ENCODE data around the gene UTS2R.

The UTS2R gene

DNA sequence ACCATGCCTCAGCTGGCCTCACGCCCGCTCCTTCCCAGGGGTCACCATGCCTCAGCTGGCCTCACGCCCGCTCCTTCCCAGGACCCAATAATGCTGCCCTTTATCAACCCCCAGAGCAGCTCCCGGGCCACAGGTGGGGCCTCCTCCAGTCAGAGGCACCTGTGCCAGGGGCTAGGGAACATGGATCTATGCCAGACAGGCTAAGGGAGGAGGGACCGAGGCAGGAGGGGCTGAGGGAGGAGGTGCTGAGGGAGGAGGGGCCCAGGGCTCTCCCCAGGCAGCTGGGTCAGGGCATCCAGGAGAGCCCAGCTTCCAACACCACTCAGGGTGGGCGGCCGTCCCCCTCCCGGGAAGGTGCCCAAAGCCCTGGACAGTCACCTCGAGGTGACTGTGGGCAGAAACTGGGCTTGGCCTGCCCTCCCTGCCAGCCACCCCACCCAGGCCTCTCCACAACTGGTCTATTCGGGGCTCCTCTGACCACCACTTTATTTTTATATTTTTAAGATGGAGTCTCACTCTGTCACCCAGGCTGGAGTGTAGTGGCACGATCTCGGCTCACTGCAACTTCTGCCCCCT is 19.4 kb downstream of the UTS2R start:
- Histone ChIP-seq H3K4me3 (ENCODE audit: low read length) (no peak overlapping the region), H3K9ac (ENCODE audit: low read depth, low read length) (no peak overlapping the region), H3K27me3 (ENCODE audit: insufficient read depth, low read length) (no peaks in the 10 kb centered on the region), H3K9me3 (ENCODE audit: insufficient read depth, low read depth, low read length) (no peaks in the 10 kb centered on the region), H3K27ac (ENCODE audit: low read length) (no peak overlapping the region), H3K36me3 (ENCODE audit: insufficient read depth, low read depth, low read length) (no peaks in the 10 kb centered on the region; the same call in none of the 2 replicates), H3K4me1 (ENCODE audit: insufficient read depth, low read length) (no peaks in the 10 kb centered on the region)

- Histone ChIP-seq H3K9ac (ENCODE audit: low read depth, low read length) (no peak overlapping the region), H3K9me3 (ENCODE audit: insufficient read depth, low read depth, low read length) (no peaks in the 10 kb centered on the region), H3K27me3 (ENCODE audit: insufficient read depth, low read length) (no peaks in the 10 kb centered on the region), H3K4me3 (ENCODE audit: low read length) (no peak overlapping the region), H3K4me1 (ENCODE audit: insufficient read depth, low read length) (no peaks in the 10 kb centered on the region), H3K27ac (ENCODE audit: low read length) (no peak overlapping the region), H3K36me3 (ENCODE audit: insufficient read depth, low read depth, low read length) (no peaks in the 10 kb centered on the region; the same call in none of the 2 replicates)
Observed at GRCh38 chr17:82391496-82392066, 20.0 kb downstream of the UTS2R start.

DNA sequence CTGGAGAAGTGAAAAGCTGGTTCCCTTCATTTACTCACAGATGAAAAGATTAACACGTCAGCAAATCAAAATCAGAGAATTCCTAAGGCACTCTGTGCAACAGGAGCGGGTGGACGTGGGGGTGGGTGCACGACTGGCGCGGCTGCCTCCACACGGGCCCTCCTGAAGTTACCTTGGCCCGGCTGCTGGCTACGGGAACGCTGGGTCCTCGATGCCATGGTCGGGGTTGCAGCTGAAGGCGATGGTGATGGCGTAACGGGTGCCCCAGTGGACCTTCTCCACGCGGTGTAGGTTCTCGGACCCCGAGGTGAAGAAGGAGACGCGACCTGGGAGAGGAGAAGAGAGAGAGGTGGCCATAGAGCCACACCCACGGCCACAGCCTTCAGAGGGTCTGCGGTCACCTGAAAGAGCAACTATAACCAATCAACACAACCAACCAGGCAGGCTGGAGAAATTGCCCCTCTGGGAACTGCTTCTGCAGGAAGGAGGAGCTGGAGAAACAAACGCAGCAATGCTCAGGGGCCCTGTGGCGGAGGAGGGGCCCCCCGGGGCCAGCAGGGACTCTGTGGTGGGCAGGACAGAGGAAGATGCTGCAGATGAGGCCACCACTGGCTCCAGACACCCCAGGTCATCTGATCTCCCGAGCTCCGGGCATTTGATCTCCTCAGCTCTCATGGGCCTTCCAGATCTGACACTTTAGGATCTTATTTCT is 20.8 kb downstream of the UTS2R start:
- H3K4me3 ChIP-seq (ENCODE audit: low read length): no peak overlapping the region
- H3K36me3 ChIP-seq (ENCODE audit: insufficient read depth, low read depth, low read length): no peaks in the 10 kb centered on the region; the same call in none of the 2 replicates
- no peaks in the 10 kb centered on the region for H3K4me1 ChIP-seq (ENCODE audit: insufficient read depth, low read length)
- no peak overlapping the region for H3K27ac ChIP-seq (ENCODE audit: low read length)
- no peaks in the 10 kb centered on the region for H3K9me3 ChIP-seq (ENCODE audit: insufficient read depth, low read depth, low read length)
- H3K9ac ChIP-seq (ENCODE audit: low read depth, low read length): no peak overlapping the region
- no peaks in the 10 kb centered on the region for H3K27me3 ChIP-seq (ENCODE audit: insufficient read depth, low read length)

- H3K4me1 ChIP-seq (ENCODE audit: insufficient read depth, low read length): no peaks in the 10 kb centered on the region
- H3K4me3 ChIP-seq (ENCODE audit: low read length): no peak overlapping the region
- H3K27me3 ChIP-seq (ENCODE audit: insufficient read depth, low read length): no peaks in the 10 kb centered on the region
- H3K27ac ChIP-seq (ENCODE audit: low read length): no peak overlapping the region
- H3K9me3 ChIP-seq (ENCODE audit: insufficient read depth, low read depth, low read length): no peaks in the 10 kb centered on the region
- H3K36me3 ChIP-seq (ENCODE audit: insufficient read depth, low read depth, low read length): no peaks in the 10 kb centered on the region; the same call in none of the 2 replicates
- no peak overlapping the region for H3K9ac ChIP-seq (ENCODE audit: low read depth, low read length)
Observed at GRCh38 chr17:82392941-82393340, 21.4 kb downstream of the UTS2R start.

DNA sequence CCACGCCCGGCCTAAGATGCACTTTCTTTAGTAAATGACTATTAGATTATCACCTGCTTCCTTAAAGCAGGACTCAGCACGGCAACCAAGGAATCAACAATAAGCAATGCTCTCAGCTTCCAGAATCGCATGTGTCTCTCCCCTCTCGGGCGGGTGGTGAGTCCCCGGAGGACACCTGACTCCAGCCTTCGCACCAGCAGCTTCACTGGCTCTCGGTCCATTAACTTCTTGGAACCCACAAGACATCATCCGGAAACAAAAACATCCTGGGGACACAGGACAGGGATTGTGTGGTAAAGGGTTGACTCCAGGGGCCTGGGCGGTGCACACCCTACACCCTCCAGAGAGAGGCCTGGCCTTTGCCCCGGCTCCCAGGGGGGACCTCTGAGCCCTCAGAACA is 22.7 kb downstream of the UTS2R start:
- no peaks in the 10 kb centered on the region for H3K9me3 ChIP-seq (ENCODE audit: insufficient read depth, low read depth, low read length)
- no peaks in the 10 kb centered on the region for H3K27me3 ChIP-seq (ENCODE audit: insufficient read depth, low read length)
- no peaks in the 10 kb centered on the region for H3K4me1 ChIP-seq (ENCODE audit: insufficient read depth, low read length)
- no peaks in the 10 kb centered on the region; the same call in none of the 2 replicates for H3K36me3 ChIP-seq (ENCODE audit: insufficient read depth, low read depth, low read length)
- H3K4me3 ChIP-seq (ENCODE audit: low read length): no peak overlapping the region
- H3K9ac ChIP-seq (ENCODE audit: low read depth, low read length): no peak overlapping the region
- H3K27ac ChIP-seq (ENCODE audit: low read length): no peak overlapping the region

DNA sequence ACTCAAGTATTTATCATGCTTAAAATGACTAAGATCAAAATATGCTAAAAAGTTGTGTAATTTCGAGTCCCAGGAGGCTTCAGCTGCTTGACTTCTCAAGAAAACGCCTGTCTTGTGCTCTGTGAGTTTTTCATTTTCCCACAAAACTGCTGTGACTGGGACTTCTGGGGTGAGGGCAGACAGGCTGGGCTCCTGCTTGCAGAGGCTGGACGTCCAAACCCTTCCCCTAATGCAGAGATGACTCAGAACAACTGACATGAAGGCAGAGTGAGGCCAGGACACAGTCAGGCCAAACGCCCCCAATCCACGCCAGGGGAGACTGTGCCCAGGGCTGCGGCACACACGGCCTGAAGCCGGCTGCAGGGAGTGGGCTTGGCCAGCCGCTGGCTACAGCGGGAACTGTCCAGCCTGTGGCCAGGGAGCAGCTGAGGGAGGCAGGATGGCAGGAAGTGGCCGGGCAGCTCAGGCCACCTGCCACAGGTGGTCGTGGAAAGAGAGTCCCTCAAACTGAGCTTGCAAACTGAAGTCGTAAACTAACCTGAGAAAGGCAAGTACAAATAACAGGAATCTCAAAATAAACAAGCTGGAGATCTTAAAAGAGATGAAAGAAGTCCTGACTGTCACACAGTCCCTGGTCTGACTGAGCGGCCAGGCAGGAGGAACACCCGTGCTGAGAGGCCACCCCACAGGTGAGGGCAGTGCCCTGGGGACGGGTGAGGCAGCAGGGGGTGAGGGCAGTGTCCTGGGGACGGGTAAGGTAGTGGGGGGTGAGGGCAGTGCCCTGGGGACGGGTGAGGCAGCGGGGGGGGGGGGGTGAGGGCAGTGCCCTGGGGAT is 25.3 kb downstream of the UTS2R start:
- no peaks in the 10 kb centered on the region for H3K27me3 ChIP-seq (ENCODE audit: insufficient read depth, low read length)
- no peak overlapping the region for H3K27ac ChIP-seq (ENCODE audit: low read length)
- no peak overlapping the region for H3K9ac ChIP-seq (ENCODE audit: low read depth, low read length)
- no peak overlapping the region for H3K4me3 ChIP-seq (ENCODE audit: low read length)
- H3K36me3 ChIP-seq (ENCODE audit: insufficient read depth, low read depth, low read length): no peaks in the 10 kb centered on the region; the same call in none of the 2 replicates
- H3K4me1 ChIP-seq (ENCODE audit: insufficient read depth, low read length): no peaks in the 10 kb centered on the region
- H3K9me3 ChIP-seq (ENCODE audit: insufficient read depth, low read depth, low read length): no peaks in the 10 kb centered on the region

GRCh38 chr17:82397449-82398335 is 26.1 kb downstream of the UTS2R start:
- Histone ChIP-seq H3K9ac (ENCODE audit: low read depth, low read length) (no peak overlapping the region), H3K36me3 (ENCODE audit: insufficient read depth, low read depth, low read length) (no peaks in the 10 kb centered on the region; the same call in none of the 2 replicates), H3K4me3 (ENCODE audit: low read length) (no peak overlapping the region), H3K27ac (ENCODE audit: low read length) (no peak overlapping the region), H3K4me1 (ENCODE audit: insufficient read depth, low read length) (no peaks in the 10 kb centered on the region), H3K9me3 (ENCODE audit: insufficient read depth, low read depth, low read length) (no peaks in the 10 kb centered on the region), H3K27me3 (ENCODE audit: insufficient read depth, low read length) (no peaks in the 10 kb centered on the region)

- Histone ChIP-seq H3K9me3 (ENCODE audit: insufficient read depth, low read depth, low read length) (no peaks in the 10 kb centered on the region), H3K4me3 (ENCODE audit: low read length) (no peak overlapping the region), H3K9ac (ENCODE audit: low read depth, low read length) (no peak overlapping the region), H3K4me1 (ENCODE audit: insufficient read depth, low read length) (no peaks in the 10 kb centered on the region), H3K36me3 (ENCODE audit: insufficient read depth, low read depth, low read length) (no peaks in the 10 kb centered on the region), H3K27ac (ENCODE audit: low read length) (no peak overlapping the region), H3K27me3 (ENCODE audit: insufficient read depth, low read length) (no peaks in the 10 kb centered on the region)
Observed at GRCh38 chr17:82399041-82399441, 27.5 kb downstream of the UTS2R start.

DNA sequence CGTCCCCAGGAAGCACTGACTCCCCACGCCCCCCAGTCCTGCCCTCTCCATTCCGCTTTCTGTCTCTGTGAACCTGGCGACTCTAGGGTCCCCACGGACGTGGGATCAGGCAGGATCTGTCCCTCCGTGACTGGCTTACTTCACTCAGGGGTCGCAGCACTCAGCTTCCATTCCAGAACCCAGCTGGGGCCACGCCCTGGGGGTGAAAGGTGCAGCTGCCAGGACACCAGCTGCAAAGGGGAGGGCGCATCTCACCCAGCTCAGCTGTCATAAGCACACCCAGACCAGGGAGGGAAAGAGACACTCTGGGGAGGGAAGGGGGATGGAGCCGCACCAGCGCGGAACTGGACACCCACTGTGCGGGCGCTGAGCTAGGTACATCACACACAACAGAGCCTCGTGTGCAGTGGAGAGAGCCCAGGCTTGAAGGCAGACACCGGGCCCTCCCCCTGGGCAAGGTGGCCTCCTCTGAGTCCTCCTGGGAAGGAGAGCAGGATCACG is 28.1 kb downstream of the UTS2R start:
- Histone ChIP-seq H3K9ac (ENCODE audit: low read depth, low read length) (no peak overlapping the region), H3K27ac (ENCODE audit: low read length) (no peak overlapping the region), H3K27me3 (ENCODE audit: insufficient read depth, low read length) (no peaks in the 10 kb centered on the region), H3K4me1 (ENCODE audit: insufficient read depth, low read length) (no peaks in the 10 kb centered on the region), H3K9me3 (ENCODE audit: insufficient read depth, low read depth, low read length) (no peaks in the 10 kb centered on the region), H3K4me3 (ENCODE audit: low read length) (no peak overlapping the region), H3K36me3 (ENCODE audit: insufficient read depth, low read depth, low read length) (no peaks in the 10 kb centered on the region; the same call in 1 of the 2 replicates)

- no peak overlapping the region for H3K4me3 ChIP-seq (ENCODE audit: low read length)
- no peaks in the 10 kb centered on the region for H3K27me3 ChIP-seq (ENCODE audit: insufficient read depth, low read length)
- no peaks in the 10 kb centered on the region for H3K4me1 ChIP-seq (ENCODE audit: insufficient read depth, low read length)
- H3K9me3 ChIP-seq (ENCODE audit: insufficient read depth, low read depth, low read length): no peaks in the 10 kb centered on the region
- no peaks in the 10 kb centered on the region; the same call in 1 of the 2 replicates for H3K36me3 ChIP-seq (ENCODE audit: insufficient read depth, low read depth, low read length)
- H3K27ac ChIP-seq (ENCODE audit: low read length): no peak overlapping the region
- H3K9ac ChIP-seq (ENCODE audit: low read depth, low read length): no peak overlapping the region
Observed at GRCh38 chr17:82400206-82400605, 28.6 kb downstream of the UTS2R start.

GRCh38 chr17:82400830-82401229 is 29.3 kb downstream of the UTS2R start:
- Histone ChIP-seq H3K27me3 (ENCODE audit: insufficient read depth, low read length) (no peaks in the 10 kb centered on the region), H3K36me3 (ENCODE audit: insufficient read depth, low read depth, low read length) (no peaks in the 10 kb centered on the region; the same call in 1 of the 2 replicates), H3K9me3 (ENCODE audit: insufficient read depth, low read depth, low read length) (no peaks in the 10 kb centered on the region), H3K27ac (ENCODE audit: low read length) (no peak overlapping the region), H3K4me3 (ENCODE audit: low read length) (no peak overlapping the region), H3K4me1 (ENCODE audit: insufficient read depth, low read length) (no peaks in the 10 kb centered on the region), H3K9ac (ENCODE audit: low read depth, low read length) (no peak overlapping the region)
